HL-60/S4 treated with retinoic acid at 250 ng/mL for 4 days and 3 days (cell line): ENCODE measurements around the gene TMEM154.

Source experiments
- in situ Hi-C: fragments of 300-500 bp; cut with MboI; formaldehyde crosslinking; loops from 2 replicates; pipeline ENCODE4 v1.7.0; 2022; ENCODE audit warnings: low sequenced_read_pairs

Gene TMEM154

DNA sequence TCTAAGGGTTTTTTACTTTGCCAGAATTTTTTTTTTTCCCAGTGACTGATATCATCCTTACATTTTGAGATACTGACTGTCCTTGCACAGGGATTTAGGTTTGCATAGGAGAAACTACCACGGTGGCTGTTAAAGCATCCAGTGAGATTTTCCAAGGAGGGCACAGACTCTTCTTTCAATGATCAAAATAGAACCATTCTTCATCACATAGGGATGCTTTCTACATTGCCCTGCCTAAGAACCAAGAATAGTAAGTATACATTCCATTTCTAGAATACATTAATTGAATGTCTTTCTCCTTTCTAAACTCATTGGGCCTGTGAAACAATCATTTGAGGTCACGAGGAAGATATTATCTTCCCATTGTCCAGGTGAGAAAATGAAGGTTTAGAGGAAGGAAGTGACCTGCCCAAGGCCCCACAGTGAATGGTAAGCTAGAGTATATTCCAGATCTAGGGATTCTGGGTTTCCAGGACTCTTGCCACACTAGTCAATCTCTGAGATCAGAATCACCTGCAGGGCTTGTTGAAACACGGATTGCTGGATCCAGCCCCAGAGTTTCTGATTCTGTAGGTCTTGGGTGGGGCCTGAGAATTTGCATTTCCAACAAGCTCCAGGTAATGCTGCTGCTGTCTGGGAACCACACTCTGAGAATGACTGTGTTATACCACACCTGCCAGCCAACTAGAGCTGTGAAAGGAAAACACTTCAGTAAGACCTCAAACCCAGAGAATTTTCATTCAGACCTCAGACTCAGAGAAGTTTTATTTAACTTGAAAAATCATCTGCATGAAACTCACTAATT lies 17.7 kb upstream of the TMEM154 start:
- in situ Hi-C loops, result no loop called here

DNA sequence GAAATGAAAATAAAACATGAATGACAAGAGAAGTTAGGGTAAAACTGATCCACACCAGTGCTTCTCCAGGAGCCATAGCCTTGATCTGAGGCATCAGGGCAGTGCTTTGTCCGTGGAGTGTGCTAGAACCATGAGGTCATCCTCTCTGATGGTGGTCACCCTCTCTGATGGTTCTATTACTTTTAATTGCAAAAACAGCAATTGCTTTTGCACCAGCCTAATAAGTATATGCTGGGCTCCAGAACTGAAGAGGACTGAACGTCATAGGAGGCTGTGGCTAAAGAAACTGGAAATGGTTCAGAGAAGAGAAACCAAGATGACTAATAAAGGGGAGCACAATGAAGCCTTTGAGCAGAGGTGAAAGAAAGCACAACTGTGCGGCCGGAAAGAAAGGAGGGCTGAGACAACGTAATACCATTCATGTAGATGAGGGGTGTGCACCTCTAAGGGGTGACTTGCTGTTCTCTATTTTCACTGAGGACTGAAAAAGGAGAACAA lies 17.0 kb upstream of the TMEM154 start:
- in situ Hi-C loops, result no loop called here

DNA sequence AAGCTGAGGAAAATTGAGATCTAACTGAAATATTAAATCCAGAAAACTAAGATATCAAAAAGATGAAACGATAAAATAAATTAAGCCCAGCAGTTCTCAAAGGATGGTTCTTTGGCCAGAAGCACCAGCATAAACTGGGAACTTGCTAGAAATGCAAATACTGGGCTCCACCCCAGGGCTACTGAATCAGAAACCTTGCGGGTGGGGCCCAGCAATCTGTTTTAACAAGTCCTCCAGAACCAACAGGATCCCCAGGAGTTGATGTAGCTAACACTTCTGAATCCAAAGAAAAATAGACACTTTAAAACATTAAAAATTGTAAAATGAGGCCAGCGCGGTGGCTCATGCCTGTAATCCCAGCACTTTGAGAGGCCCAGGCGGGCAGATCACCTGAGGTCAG lies 14.1 kb upstream of the TMEM154 start:
- in situ Hi-C loops, result no loop called here

DNA sequence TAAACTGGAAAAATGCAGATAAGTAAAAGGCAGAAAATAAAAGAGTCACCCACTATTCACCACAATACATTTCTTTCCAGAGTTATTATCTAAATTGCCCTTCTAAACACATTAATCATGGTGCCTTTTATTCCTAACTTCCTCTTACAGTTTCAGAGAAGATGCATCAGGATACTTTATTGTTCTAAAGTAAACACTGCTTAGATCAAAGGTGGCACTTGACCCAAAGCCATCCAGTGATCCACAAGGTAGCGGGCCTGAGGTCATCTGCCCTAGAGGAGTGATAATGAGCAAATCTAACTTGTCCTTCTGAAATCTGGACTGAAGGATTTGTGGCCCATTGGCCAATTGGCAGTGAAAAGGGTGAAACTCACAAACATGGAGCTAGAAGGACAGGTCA lies 12.0 kb upstream of the TMEM154 start:
- in situ Hi-C loops, result no loop called here

DNA sequence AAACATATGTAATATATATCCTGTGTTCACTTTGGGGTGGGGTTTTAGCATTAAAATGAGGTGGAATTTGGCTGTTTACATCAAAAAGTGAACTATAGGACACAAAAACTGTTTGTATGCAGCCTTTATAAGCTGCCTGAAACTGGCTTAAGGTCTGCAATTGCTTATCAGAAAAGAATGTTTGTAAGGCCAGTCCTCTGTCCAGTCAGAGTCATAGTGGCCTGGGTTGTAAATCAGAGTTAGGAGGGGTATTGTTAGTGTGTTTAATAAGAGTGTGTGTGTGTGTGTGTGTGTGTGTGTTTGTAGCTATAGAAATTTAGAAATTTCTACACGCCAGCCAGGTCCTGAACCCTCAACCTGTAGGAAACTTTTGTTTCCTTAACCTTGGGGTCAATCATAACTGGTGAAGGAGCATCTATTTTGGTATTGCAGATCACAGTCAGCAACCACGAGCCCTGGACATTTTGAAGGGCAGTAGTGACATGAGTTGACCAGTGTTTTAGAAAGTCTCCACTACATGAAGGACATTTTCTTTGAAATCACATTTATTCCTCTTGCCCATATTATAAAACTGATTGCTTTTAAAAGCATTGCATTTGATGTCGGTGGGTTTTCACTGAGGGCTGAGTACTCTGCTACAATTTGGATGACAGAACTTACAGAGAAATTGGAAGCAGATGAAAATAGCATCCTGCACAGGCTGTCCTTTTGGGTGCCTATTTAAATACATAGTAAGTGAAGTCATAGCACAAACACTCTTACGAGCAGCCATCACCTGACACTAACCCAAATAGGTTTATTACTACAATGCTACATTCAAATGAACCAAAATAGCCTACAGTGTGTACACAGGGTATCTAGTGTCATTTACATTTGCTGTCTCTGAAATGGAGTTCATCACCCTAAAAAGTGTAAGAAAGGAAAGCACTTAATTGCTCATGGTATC lies 11.2 kb upstream of the TMEM154 start:
- in situ Hi-C loops, result no loop called here

DNA sequence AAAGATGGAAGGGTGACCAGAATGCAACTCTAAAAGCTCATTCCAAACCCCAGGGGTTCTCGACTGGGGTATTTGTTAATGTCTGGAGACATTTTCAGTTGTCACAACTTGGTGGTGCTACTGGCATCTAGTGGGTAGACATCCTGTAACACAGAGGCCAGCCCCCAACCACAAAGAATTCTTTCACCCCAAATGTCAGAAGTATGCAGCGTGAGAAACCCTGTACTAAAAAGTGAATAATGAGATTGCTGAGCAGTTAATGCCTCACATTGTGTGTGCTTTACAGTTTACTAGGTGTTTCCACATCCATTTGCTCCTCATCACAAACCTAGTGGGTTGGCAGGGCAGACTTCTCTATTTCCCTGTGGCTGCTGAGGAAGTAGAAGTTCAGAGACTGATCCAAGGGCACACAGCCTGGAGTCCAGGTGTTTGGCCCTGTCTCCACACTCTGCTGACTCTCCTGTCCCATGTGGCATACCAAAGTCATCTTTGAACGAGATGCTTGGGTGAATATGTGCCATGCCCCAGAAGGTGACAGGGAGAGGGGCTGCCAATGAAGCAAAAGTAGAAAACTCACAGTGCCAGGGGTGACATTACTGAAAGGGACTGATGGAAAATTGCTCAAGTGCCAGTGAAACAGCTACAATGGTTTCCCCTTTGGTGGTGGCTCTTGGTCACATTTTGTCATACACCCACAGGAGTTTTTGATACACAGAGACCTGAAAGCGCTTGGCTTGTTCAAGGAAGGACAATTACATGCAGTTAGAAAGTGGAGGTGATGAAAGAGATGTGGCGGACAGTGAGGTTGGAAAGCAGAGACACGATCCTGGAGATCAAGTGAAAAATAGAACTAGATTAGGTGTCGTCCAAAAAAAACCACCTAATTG lies 10.1 kb upstream of the TMEM154 start:
- in situ Hi-C loops, result no loop called here

DNA sequence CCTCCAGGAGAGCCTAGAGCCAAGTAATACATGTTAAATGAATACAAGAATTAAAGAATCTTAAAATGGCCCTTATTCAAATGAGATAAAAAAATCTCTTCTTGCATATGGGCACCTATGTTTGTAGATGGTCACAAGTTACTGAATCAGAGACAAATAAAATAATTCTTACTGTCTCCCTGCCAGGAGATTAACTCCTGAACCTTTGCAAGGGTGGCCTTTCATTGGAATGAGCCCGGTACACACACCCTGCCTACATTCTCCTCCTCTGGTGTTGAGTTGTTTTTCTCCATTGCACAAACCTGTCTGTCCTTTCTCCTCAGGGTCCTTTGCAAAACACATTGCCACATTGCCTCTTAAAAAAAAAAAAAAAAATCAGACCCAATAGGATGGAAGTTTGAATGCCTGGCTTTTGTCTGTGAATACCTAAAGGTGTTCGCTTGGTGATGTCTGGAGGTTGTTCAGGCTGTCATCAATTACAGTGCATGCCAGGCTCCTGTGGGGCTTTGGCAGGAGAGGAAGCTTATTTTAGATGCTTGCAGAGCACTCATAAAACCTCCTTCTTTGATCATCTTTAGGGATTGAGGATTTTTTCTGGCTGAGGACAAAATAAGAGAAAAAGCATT lies 8.3 kb upstream of the TMEM154 start:
- in situ Hi-C loops, result no loop called here

DNA sequence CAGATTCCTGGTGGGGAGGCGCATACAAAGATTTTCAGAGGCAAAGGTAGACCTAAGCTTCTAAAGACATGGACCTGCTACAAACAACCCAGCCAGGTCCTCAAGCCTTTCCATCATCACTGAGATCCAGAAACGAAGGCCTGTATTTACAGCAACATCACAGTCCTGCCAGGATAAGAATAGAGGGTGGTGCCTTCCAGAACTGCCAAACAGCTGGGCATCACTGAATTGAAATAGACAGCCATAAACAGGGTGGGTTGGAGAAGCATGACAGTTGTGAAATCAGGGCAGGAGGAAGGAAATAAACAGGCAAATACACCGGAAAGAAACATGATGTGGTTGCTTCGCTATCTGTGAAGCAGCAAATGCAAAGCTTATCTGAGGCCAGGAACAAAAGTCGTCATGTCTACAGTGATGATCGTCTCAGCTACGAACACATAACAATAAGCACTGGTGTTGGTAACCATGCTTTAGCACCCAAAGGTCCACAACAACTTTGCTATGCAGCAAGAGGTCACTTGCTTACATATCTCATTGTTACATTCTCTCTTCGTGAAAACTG lies 6.7 kb upstream of the TMEM154 start:
- in situ Hi-C loops, result no loop called here

DNA sequence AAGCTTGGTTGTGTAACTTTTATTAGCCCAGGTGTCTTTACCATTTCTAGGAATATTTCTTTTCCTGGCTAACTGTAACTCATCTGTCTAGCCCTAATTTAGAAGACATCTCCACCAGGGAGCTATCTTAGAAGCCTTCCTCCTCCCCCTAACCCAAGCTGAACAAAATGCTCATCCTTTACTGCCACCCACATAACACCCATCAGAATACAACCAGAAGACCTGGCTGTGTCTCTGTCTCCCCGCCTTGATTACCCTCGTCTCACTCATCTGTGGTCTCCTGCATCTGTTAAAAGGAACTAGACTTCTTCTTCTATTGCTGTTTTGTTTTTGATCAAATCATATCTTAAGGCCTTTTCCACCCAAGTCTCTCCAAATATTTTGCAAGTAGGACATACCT lies 4.8 kb upstream of the TMEM154 start:
- in situ Hi-C loops, result no loop called here

DNA sequence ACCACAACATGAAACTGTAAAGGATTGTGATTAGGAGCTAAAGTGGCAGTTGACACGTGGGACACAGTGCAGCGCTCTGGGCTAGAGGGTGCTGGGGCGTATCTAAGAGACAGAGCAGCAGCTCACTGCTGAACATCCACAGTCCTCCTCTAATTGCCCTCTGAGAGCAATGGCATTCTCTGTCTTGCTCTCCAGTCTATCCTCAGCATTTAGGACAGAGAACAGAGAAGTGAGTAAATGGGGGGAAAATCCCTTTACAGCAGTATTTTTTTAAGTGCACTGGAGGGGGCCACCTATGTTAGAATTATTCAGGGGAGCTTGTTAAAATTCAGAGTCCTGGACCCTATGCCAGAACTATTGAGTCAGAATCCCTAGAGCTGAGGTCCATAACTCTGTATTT lies 4.2 kb upstream of the TMEM154 start:
- in situ Hi-C loops, result no loop called here

DNA sequence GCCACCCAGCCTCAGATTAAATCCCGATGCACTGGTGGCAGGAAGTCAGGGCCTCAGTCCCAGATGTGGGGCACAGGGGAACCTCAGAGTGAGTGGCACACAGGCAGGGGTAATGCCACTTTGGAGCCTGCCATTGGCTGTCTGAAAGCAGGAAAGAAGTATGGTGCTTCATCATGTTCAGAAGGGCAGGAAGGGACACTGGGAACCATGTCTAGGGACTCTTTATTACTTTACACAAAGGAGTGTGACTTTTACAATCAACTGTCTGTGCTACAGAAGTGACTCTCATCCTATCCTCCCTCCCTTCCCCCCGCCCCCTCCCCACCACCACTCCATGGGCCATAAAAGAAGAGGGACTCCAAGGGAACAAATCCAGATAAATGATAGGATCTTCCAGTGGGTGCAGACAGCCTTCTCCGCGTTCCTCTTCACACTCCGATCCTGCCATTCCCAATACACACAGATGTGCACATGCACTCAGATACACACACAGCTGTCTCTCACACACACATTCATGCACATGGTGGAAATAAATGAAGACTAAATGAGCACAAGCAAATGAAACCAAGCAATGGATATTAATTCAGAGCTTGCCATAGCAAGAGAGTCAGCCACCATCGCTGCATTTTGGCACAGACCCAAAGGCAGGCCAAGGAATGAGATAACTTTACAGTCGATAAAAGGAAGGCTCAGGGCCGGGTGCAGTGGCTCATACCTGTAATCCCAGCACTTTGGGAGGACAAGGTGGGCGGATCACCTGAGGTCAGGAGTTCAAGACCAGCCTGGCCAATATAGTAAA lies 2.5 kb upstream of the TMEM154 start:
- in situ Hi-C loops, result no loop called here

DNA sequence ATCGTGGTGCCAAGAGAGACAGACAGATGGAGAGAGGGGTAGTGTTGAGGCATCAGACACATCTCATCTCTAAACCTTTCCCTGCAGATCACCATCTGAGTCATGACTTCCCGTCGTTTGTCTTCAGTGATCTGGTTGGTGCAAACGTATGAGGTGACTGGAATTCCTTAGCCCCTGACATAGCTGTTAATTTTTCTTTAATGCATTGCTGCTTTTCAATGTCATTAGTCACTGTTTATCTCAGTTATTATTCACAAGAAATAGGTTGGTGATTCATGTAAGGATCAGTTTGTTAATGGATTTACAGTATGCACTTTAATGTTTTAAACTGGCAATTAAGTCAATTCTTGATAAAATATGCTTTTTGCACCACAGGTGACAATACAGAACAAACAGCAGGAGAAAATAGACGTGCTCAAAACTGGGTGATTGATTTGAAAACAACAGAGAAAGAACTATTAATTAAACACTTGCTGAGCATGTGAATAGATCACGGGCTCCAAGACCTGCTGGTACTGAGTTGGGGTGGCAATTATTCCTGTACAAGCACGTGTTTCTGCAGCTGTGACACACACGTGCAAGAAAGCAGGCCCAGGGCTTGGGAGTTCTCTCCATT lies 1.3 kb upstream of the TMEM154 start:
- in situ Hi-C loops, result no loop called here

DNA sequence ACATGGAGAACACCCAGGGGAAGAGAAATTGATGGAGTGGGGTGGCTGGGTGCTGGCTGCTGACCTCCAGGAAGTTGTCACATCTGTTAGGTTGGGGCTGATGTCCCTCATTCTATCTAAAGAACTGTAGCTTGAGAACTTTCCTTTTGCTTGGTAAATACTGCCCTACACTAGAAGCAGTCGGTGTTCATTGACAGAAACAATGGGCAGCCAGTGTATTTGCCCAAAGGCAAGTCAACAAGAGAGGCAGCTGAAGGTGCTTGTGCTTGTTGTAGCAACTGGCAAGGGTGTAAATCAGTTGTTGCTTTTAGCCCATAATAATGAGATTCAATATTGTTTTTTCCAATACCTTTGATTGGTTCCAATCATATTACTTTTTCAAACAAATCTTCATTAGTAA lies 956 bp downstream of the TMEM154 start:
- in situ Hi-C loops, result no loop called here

DNA sequence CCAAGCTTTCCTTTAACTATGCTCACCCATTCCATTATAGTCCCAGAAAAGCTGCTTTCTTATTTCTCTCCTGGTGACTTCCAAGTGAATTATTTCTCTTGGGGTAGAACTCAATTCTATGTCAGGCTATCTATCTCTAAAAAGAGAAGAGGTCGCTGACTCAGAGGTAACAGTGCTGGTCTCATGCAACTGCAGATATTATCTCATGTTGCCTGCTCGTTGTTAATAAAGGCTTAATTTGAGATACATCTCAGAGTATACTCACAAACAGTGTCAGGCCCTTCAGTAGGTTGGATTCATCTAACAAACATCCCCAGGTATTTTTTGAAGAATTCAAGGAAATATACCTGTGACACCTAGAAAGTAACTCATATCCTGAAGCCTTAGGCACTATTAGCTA lies 2.7 kb downstream of the TMEM154 start:
- in situ Hi-C loops, result no loop called here

DNA sequence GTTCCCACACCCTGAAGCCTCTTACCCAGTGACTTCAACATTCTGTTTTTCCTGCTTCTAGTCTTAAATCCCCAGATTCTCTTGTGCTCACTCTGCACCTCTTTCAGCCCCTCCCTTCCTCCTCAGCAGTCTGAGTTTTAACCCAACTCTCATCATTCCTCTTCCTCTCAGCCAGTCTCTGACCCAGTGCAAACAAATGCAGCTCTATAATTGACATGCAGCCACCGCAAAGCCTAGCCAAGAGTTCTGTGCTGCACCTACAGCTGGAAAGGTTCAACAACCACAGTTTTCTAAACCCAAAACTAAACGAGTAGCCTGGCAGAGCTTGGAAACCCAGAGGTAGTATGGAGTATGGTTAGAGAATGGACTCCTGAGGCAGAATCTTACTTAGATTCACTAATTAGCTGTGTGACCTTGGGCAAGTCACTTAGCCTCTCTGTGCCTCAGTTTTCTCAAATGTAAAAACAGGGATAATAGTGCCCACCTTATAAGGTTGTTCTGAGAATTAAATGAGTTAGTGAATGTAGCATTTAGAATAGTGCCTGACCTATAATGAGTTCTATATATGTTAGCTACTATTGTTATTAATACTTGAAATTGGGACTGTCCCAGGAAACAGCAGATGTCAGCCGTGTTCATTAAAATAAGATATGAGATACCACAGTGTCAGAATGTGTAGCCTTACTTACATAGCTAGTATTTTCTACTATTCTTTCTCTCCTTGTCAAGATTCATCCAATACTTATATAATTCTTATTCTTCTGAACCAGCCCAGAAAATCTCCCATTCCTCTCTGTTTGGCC lies 3.5 kb downstream of the TMEM154 start:
- in situ Hi-C loops, result no loop called here

DNA sequence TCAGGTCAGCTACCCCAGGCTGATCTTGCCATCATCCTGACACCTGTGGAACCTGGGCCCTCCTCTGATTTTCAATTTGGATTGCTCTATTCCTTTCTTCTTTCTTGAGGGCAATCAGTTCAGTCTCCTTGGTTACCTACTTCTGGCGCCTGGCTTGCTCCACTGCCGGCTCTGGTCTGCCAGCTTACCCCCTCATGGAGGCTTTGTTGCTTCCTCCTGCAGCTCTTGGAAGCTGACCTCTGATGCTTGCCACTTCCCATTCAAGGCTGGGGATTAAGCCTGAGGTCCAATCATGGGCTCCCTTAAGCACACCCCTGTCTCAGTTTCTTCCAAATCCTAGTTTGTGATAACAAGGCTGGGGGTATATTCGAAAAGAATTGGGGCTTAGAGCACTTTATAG lies 5.4 kb downstream of the TMEM154 start:
- in situ Hi-C loops, result no loop called here

DNA sequence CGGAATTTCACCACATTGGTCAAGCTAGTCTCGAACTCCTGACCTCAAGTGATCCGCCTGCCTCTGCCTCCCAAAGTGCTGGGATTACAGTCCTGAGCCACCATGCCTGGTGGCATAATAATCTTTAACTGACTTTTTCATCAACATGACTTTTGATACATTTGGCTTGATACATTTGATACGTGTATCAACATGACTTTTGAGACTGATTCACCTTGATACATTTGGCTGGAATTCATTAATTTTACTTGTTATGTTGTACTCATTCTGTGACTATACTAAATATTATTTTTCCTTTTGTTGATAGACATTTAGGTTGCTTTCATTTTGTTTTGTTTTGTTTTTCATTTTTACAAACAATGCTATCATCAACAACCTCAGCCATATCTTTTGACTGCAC lies 6.3 kb downstream of the TMEM154 start:
- in situ Hi-C loops, result no loop called here
